GM18505 (cell line): ENCODE results near the gene TARS1.
"Not testable (repeated sequence)": the region's sequence is repeated elsewhere in the genome, so short reads cannot be mapped to it uniquely, and the experiment has no call there.

Source experiments
- ATAC-seq: cut with Tn5 transposase; IDR thresholded peaks from one replicate; pipeline ENCODE4 v1.9.1; 2021; ENCODE audit not compliant: unreplicated experiment
- POLR2A ChIP-seq: IDR thresholded peaks from 4 replicates; pipeline ENCODE4 v1.6.1; 2011; ENCODE audit warnings: borderline replicate concordance; ENCODE audit not compliant: insufficient read depth, insufficient read length; ENCODE audit errors: extremely low read depth

TARS1 gene

DNA sequence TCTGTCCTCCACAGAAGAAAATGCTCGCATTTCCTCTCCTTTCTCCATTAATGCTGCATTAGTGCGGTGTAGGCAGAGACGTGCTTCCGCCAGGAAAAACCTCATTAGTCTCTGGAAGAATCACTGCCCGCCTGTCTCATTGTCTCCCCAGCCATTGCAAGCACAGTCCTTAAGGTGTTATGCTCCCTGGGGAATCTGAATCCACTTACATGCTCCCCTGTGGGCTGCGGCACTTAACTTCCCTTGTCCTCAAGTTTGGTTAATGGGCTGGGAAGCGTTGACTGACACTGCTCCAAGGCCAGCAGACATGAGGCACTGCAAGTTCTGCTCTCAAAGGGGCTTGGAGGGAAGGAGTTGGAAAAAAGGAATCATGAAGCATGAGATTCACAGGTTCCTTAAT, 41.6 kb downstream of the TARS1 start:
- no peak for ATAC-seq

DNA sequence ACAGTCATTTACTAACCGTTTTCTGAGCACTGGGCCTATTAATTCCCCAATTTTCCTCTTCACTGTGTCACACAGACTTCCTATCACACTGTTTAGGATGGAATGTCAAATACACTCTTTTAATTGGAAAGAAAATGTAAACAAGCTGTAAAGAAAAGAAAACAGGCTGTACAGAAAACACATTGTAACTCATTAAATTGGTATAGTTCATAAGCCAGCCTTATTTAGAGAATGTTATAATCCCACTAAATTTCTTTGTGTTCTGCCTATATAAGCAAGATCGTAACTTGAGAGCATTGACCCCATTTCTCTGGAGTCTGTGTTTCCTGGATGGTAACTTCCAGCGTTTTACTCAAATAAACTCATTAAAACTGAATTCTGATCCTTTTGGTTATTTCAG, 46.5 kb downstream of the TARS1 start:
- TF ChIP-seq POLR2A = no peak
- ATAC-seq = no peak

More for the DNA sequence above, 41.6 kb downstream of the TARS1 start:
- no peak for TF ChIP-seq POLR2A

DNA sequence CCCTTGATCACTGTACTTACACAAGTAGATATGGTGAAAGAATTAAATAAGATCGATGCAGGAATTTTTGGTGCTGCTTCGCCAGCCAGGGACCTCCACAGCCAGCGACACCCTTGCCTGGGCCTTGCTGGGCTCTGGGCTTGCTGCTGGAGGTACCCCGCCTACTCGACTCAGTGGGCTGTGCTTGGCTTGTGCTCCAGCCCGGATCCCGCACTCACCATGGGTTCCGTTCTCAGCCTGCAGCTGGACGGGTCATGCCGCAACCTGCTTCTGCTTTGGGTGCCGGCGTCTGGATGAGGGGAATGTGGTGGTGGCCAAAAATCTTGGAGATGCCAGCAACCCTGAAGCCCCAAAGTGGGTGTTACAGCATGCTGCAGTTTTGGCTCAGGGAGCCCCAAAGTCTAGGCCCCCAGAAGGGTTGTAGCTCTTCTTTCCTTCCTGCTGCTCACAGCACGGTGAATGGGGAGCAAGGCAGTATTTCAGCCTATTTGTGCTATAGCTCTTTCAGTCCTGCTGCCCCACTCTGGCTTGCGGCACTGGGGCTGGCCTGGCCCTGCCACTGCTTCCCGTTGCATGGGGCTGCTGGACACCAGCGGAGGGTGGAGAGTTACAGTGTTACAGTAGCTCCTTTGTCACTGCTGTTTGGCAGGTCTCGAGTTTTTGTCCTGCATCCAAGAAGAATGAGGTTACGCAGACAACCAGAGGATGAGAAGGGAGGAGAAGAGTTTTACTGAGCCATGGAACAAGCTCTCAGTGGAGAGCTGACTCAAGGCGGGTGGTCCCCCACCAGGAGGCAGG, 48.0 kb downstream of the TARS1 start:
- ATAC-seq = no peak
- TF ChIP-seq POLR2A = no peak

DNA sequence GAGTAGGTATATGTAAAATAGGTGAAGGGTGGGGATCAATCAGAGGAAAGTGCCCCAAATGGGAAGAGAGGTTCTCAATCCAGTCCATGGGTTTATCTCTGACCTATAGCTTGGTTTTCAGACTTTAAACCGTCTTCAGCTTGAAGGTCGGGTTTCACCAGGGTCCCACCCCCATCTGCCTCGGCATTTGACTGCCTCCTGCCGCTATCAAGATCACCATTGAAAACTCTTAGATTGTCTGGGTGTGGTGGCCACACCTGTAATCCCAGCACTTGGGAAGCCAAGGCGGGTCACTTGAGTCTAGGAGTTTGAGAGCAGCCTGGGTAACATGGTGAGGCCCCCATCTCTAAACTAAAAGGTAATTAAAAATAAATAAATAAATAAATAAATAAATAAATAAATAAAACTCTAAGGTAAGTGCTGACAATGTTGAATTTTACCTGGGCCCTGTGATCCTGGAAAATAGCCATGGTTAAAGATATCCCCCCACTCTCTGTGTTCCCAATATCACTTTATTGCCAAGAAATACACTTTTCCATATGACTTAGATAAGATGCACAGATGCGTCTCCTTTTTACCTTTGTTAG, 48.8 kb downstream of the TARS1 start:
- no peak for TF ChIP-seq POLR2A
- no peak for ATAC-seq

DNA sequence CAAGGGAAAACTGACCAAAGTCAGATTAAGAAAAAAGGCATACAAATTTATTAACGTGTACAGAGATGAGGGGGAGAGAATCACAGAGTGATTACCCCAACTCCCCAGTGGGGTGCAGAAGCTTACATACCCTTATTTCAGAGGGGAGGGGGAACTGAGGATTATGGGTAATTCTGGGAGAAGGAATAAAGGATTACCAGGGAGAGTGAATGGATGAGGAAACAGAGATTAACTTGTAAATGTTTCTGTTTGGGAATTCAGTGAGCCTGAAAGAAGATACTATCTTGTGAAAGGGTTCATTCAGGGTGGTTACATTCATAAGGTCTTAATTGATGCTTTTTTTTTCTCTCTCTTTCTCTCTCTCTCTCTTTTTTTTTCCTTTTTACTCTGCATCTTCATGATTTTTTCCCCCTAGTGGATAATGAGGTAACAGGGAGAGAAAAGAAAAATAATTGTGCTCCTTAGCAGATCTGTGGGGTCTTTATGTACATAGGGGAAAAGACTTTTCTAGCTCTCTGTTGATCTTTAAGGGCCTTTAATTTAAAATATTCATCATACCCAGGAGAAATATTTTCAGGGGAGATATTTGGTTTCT, 49.4 kb downstream of the TARS1 start:
- ATAC-seq = no peak
- TF ChIP-seq POLR2A = no peak

DNA sequence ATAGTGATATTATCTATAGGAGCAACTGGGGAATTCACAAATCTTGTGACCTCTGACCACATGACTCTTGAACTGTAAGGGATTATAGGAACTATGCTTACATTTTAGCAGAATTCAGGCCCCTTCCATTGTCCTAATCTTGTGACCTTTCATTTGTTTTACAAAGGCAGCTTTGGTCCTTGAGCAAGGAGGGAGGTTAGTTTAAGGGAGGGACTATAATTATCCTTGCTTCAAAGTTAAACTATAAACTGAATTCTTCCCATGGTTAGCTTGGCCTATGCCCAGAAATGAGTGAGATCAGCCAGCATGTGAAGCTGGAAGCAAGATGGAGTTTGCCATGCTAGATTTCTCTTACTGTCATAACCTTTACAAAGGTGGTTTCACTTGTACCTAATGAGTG, 51.2 kb downstream of the TARS1 start:
- ATAC-seq = no peak
- TF ChIP-seq POLR2A = no peak

DNA sequence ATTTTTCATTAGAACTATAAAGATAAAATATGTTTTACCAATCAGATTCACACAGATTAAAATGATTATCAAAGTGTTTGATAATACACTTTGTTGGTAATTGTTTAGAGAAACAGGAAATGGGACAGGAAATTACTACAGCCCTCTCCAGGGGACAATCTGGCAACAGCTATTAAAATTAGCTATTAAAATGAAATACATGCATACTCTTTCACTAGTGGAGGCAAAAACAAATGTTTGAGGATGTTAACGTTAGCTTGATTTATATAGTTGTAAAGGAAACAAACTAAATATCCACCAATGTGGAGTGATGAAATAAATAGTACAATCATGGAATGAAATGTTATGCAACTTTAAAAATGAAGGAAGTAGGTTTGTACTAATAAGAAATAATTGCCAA, 53.7 kb downstream of the TARS1 start:
- no peak for ATAC-seq
- no peak for TF ChIP-seq POLR2A

DNA sequence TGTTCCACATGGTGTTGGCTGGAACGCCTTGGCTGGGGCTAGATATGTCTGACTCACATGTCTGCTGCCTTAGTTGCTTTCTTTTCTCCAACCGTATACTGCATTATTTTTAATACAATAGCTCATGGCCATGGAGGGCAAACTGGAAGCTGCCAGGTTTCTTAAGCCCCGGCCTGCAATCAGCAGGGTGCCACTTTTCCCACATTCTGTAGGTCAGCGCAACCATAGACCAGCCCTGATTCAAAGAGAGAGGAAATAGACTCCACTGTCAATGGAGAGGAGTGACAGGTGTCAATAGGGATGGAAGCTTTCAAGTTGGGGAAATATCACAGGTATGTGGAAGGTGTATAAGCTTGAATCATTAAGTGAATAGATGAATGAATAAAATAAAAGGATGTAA, 60.5 kb downstream of the TARS1 start:
- no peak for TF ChIP-seq POLR2A
- ATAC-seq = no peak

DNA sequence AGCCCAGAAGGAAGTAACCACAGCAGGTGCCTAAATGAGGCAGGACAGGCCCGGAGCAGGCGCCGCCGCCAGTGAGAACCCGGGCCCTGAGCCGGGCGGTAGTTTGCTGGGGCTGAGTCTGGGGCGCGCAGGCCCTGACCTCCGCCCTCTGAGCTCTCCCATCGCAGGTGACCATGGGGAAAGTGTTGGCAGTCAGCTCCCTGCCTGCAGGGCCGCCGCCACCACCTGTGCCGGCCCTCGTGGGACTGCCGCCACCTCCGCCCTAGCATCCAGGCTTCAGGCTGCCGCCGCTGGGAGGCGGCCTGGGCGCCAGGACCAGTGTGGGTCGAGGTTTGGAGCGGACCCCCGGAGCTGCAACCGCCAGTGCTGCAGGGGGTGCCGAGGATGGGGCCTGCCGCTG, 61.1 kb downstream of the TARS1 start:
- no peak for TF ChIP-seq POLR2A
- no peak for ATAC-seq

DNA sequence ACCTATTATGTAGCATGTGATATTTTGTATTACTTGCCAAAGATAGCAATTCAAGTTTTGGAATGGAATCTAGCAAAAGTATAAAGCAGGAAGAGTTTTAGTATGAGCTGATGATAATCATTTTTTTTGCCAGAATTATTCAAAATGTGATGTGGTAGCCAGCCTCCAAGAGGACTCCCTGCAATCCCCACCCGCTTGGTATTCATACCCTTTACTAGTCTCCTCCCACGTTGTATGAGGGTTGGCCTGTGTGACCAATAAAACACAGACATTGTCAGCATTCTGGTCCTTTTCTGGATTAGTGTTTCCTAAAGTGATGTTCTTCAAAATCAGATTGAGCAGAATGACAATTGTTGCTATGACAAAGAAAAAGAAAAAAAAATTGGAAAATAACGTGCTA, 63.8 kb downstream of the TARS1 start:
- no peak for ATAC-seq
- no peak for TF ChIP-seq POLR2A

DNA sequence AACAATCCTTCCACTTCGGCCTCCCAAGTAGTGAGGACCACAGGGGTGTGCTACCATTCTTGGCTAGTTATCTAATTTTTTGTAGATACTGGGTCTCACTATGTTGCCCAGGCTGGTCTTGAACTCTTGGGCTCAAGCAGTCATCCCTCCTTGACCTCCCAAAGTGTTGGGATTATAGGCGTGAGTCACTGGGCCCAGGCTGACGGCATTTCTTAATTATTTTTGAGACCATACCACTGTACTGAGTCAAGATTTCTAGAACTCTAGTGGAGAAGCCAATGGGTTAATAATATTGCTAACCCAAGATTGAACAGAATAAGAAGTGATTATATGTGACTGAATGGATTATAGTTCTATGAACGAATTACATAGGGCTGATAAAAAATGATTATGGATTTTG, 66.7 kb downstream of the TARS1 start:
- no peak for TF ChIP-seq POLR2A
- ATAC-seq = no peak

DNA sequence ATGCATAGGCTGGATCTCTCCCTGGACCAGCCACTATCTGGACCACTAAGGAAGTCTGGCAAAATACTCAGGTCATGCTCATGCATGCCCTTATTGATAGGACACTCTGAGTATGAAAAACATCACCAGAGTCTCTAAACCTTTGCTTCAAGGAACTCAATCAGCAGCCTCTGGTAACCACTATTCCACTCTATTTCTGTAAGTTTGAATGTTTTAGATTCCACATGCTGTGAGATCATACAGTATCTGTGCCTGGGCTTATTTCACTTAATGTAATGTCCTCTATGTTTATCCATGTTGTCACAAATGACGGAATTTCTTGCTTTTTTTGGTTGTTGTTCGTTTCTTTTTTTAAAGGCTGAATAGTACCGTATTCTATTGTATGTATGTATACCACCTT, 68.3 kb downstream of the TARS1 start:
- TF ChIP-seq POLR2A = no peak
- ATAC-seq = no peak

DNA sequence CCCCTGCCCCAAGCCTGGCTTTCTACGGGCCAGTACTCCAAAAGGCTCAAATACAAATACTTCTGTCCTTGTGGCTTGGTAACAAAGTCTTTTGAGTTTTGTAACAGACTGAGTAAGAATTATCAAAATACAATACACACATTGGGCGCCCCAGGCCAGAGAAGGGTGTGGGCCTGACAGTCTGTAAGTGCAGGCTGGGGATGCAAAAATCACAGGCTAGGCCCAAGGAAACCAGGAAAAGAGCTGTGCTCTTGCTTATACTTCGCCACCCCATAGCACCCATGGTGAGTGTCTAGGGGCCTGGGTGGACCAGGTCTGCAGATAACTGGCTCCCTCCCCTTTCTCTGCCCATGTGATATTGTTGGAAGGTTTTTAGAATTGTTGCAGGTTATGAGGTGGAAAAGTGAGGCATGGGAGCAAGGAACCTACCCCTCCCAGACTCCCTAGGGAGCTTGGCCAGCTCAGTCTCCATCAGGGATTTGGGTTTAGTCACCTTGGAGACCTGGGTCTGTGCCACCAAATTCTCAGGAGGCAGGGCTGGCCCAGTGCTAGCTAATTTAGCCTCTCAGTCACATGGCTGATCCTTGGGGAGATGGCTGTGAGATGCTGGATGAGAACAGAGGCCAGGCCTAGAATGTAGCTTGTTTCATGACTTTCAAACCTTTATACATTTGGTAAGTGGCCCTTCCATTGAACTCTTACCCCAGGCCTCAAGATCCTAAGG, 72.9 kb downstream of the TARS1 start:
- no peak for TF ChIP-seq POLR2A
- ATAC-seq = no peak

DNA sequence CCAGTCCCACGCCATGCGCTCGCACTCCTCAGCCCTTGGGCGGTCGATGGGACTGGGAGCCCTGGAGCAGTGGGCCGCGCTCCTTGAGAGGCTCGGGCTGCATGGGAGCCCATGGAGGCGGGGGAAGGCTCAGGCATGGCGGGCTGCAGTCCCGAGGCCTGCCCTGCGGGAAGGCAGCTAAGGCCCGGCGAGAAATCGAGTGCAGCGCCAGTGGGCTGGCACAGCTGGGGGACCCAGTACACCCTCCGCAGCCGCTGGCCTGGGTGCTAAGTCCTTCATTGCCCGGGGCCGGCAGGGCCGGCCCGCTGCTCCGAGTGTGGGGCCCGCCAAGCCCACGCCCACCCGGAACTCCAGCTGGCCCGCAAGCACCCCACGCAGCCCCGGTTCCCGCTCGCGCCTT, 74.6 kb downstream of the TARS1 start:
- ATAC-seq = not testable (repeated sequence)

DNA sequence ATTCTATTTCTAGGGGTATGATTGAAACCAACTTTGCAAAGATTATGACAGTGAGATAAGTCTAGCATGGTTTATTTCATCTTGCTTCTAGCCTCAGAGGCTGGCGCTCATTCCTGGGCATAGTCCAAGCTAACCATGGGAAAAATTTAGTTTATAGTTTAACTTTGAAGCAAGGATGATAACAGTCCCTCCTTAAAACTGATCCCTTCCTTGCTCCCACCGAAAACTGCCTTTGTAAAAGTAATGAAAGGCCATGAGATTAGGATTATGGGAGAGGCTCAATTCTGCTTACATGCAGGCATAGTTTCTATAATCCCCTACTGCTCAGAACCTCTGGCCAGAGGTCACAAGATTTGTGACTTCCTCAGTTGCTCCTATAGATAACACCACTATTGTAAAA, 75.7 kb downstream of the TARS1 start:
- ATAC-seq = no peak
- no peak for TF ChIP-seq POLR2A
